ENCODE data around the gene IFIT2.
"Not testable (repeated sequence)": the region's sequence is repeated elsewhere in the genome, so short reads cannot be mapped to it uniquely, and the experiment has no call there.

Gene IFIT2

GRCh38 chr10:89344156-89344555 is 42.3 kb downstream of the IFIT2 start:
- no peak for DNase-seq

GRCh38 chr10:89345367-89346000 is 43.6 kb downstream of the IFIT2 start:
- DNase-seq = no peak

- no peak for DNase-seq
These were observed 44.8 kb downstream of the IFIT2 start for GRCh38 chr10:89346405-89347254.

GRCh38 chr10:89347701-89348457 is 46.0 kb downstream of the IFIT2 start:
- no peak for DNase-seq

DNA sequence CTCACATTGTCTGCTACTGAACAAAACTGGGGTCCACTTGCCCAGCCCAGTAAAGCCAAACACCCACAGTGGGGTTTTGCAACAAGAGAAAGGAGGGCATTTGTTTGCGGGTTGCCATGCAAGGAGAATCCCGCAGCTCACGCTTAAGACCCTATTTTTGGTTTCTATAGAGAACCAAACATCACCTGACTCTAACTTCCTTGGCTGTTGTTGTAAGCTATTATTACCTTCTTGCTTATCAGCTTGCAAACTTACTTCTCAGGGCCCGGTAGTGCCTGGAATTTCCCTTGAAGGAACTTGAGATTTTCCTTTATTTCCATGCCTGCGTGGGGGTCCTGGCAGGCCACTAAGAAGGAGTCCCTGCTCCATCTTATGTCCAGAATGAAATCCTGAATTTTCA is 46.6 kb downstream of the IFIT2 start:
- DNase-seq = no peak

DNA sequence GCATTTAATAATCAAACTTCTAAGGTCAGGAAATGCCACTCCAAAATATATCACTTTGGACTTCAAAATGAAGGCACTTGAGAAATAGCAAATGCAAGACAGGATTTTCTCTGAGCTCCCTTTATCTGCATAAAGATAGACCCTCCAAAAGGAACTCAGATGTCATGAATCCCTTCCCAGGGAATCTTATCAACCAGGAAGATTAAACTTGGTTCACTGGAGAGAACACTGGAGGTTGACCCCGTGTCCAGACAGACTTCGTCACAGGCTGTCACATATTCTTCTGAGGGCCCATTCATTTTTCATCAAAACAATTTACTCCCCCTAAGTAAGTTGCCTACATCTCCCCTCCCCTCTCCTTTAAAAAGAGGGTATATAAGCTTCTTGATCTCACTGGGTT is 47.1 kb downstream of the IFIT2 start:
- DNase-seq = no peak

- DNase-seq = not testable (repeated sequence)
These were observed 48.9 kb downstream of the IFIT2 start for GRCh38 chr10:89350631-89351315.

DNA sequence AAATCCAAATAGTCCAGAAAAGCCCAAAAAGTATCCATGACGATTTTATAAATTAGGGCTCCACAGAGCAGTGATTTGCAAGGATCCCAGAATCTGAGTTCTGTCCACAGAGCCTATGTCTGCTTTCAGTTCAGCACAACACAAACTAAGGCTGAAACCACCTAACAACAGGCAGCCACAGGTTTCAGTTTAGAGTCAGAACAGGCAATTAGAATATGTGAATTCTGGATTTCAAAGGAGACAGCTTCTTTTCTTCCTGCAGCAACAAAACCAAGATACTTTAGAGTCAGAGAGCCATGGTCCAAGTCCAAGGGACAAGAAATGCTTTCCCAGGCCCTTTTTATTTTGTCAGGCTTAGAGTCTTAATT is 49.5 kb downstream of the IFIT2 start:
- no peak for DNase-seq

DNA sequence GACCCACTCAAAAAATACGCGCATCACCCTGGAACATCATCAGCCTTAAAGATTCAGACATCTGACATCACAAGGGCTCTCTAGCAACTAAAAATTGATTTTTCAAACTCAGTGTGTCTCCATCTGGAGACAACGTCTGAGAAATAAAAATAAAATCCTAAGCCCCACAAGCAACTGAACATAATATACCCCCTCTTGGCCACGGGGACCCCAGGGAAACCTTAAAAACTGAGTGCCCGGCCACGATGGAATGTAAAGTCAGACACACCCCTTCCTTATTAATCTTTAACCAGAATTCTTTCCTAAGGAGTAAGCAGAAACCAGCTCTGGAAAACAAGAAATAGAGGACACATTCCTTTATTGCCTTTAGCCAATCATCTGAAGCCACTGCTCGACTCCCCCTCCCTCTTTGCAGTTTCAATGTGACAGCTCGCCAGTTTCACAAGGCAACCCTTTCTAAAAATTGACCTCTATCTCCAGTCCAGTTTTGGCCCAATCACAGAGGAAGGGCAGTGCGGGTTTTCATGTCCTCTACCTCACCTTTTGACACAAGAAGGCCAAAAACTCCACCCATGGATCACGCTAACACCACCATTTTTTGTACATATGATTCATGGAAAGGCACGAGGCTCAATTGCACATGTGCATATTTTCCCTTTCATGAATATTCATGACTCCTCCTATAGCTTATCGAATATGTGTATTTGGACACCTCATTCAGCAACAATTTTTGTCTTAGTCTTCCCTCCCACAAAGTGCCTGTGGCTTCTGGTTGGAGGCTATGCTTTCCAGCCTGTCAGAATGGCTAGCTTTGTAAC is 50.1 kb downstream of the IFIT2 start:
- no peak for DNase-seq

GRCh38 chr10:89352802-89353201 is 51.0 kb downstream of the IFIT2 start:
- DNase-seq = no peak

DNA sequence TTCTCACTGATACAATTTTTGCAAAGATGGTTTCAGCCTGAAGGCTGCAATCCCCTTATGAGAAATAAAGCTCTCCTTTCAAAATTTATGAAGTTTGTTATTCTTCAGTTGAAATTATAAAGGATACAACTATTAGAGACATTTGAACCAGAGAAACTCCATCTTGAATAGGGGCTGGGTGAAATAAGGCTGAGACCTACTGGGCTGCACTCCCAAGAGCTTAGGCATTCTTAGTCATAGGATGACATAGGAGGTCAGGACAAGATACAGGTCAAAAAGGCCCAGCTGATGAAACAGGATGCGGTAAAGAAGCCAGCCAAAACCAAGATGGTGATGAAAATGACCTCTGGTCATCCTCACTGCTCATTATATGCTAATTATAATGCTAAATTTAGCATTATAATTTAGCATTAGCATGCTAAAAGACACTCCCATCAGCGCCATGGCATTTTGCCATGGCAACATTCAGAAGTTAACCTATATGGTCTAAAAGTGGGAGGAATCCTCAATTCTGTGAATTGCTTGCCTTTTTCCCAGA is 53.6 kb downstream of the IFIT2 start:
- no peak for DNase-seq

- no peak for DNase-seq
These were observed 55.2 kb downstream of the IFIT2 start for GRCh38 chr10:89357096-89357495.

DNA sequence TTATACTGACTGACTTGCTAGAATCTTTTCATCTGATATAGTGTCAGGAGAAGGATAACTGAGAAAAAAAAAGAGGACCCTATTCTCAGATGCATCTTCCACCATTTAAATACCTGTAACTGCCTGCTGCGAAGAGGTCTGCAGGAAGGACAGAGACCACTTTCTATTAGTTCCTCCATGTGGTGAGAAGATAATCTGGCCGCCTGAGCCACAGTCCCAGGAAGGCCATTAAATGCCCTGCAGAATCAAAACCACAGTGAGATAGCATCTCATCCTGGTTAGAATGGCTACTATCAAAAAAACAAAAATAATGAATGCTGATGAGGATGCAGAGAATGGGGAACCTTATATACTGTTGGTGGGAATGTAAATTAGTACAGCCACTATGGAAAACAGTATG is 56.1 kb downstream of the IFIT2 start:
- DNase-seq = no peak

Measured in activated CD4-positive, alpha-beta T cell treated with anti-CD3 and anti-CD28 coated beads for 1 hour (primary cell).